ENCODE measurements around the gene SLFN11. TPM values are rescaled to one million over a fixed set of nuclear protein-coding genes. Genes with fewer than 3 reads are reported as not detected.

The SLFN11 gene
- total and polyA plus RNA-seq, 9 of the 15 experiments (the other 6 are each of a cell fraction or from before 2014, with no cell fraction given), result 0.04 to 0.21 TPM; not detected in 7

GRCh38 chr17:35342276-35342675 is 31.1 kb downstream of the SLFN11 start (continued):
- no peak for TF ChIP-seq ZNF3 (CRISPR knock-in tag; IDR thresholded peaks at IDR 0.05)
- no peak for TF ChIP-seq MTA1 (IDR thresholded peaks at IDR 0.05; ENCODE audit: borderline replicate concordance)
- TF ChIP-seq MCM3 (IDR thresholded peaks at IDR 0.05), result no peak

- intact Hi-C loops (cut with micrococcal nuclease), result no loop called here
- Histone ChIP-seq H3K79me2 (ENCODE audit: control insufficient read depth, insufficient read depth, low read length) (no peaks in the 10 kb centered on the region), H3K27me3 (ENCODE audit: control insufficient read depth in 2 of 2, insufficient read depth in 2 of 2, low read length in 2 of 2) (peaks cover 7 to 17% of the 10 kb centered on the region in 2 experiments; a peak in 4 of 5 replicates), H3K4me1 (replicated peaks in 1 of 2; ENCODE audit: control insufficient read depth in 2 of 2, insufficient read depth in 2 of 2, low read length in 2 of 2) (no peaks in the 10 kb centered on the region; a peak in 1 of 5 replicates), H3K9me3 (replicated peaks; ENCODE audit: control insufficient read depth, insufficient read depth, low read depth, low read length) (no peaks in the 10 kb centered on the region), H3K9me1 (ENCODE audit: control insufficient read depth, insufficient read depth, low read length) (no peaks in the 10 kb centered on the region), H3K36me3 (ENCODE audit: control insufficient read depth, insufficient read depth, low read length) (no peaks in the 10 kb centered on the region), H3K4me3 (no peak overlapping the region), H3K4me2 (ENCODE audit: insufficient read depth, low read length) (no peak overlapping the region), H4K20me1 (replicated peaks; ENCODE audit: control insufficient read depth, insufficient read depth, low read length) (no peaks in the 10 kb centered on the region), H2AFZ (ENCODE audit: low read depth, low read length) (no peak overlapping the region), H3K9ac (ENCODE audit: insufficient read depth in 1 of 2, low read depth in 2 of 2, low read length in 2 of 2) (no peak overlapping the region), H3K27ac (ENCODE audit: extremely low read depth, low read depth, low read length) (no peak overlapping the region)
- BruUV-seq (replicated peaks), result no TSS peak
- ChIA-PET POLR2A (no interaction called here), CTCF (ENCODE audit: low intra/inter-chr PET ratio) (no interaction called here)
- no peak for ATAC-seq
- in situ Hi-C loops (cut with MboI), result no loop called here
- FAIRE-seq, result no peak
- no peak for DNase-seq (ENCODE audit: extremely low read depth in 1 of 4, low spot score in 3 of 4)
- 0% methylated on average over 5 of the region's 5 CpGs for WGBS (ENCODE audit: insufficient coverage, low coverage, missing lambda C conversion rate)
- TF ChIP-seq, protein P1, sequence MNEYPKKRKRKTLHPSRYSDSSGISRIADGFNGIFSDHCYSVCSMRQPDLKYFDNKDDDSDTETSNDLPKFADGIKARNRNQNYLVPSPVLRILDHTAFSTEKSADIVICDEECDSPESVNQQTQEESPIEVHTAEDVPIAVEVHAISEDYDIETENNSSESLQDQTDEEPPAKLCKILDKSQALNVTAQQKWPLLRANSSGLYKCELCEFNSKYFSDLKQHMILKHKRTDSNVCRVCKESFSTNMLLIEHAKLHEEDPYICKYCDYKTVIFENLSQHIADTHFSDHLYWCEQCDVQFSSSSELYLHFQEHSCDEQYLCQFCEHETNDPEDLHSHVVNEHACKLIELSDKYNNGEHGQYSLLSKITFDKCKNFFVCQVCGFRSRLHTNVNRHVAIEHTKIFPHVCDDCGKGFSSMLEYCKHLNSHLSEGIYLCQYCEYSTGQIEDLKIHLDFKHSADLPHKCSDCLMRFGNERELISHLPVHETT (CRISPR knock-in tag; conservative IDR thresholded peaks at IDR 0.05 in 1 of 2, IDR thresholded peaks at IDR 0.05 in 1 of 2), result no peak
- TF ChIP-seq ZNF23 (CRISPR knock-in tag; IDR thresholded peaks at IDR 0.05) (no peak), FOXA1 (IDR thresholded peaks at IDR 0.05; ENCODE audit: borderline replicate concordance) (no peak), ZNF780A (CRISPR knock-in tag; IDR thresholded peaks at IDR 0.05) (no peak), HNRNPL (IDR thresholded peaks at IDR 0.05; ENCODE audit: low read depth, low read length) (no peak), NFYB (IDR thresholded peaks at IDR 0.05; ENCODE audit: extremely low read depth, insufficient read length) (no peak), ZEB2 (IDR thresholded peaks at IDR 0.05) (no peak), CSDE1 (IDR thresholded peaks at IDR 0.05) (no peak), KLF13 (tag; IDR thresholded peaks at IDR 0.05; ENCODE audit: borderline replicate concordance, low read depth) (no peak), PPARD (CRISPR knock-in tag; IDR thresholded peaks at IDR 0.05) (no peak), SMAD2 (IDR thresholded peaks at IDR 0.05; ENCODE audit: low read depth, low read length) (no peak), ZNF121 (CRISPR knock-in tag; conservative IDR thresholded peaks at IDR 0.05) (no peak), RBBP5 (IDR thresholded peaks at IDR 0.05; ENCODE audit: borderline replicate concordance, insufficient read depth, low read length, poor library complexity, severe bottlenecking) (no peak), TCF3 (CRISPR knock-in tag; IDR thresholded peaks at IDR 0.05) (no peak)
- TF ChIP-seq, protein P2, sequence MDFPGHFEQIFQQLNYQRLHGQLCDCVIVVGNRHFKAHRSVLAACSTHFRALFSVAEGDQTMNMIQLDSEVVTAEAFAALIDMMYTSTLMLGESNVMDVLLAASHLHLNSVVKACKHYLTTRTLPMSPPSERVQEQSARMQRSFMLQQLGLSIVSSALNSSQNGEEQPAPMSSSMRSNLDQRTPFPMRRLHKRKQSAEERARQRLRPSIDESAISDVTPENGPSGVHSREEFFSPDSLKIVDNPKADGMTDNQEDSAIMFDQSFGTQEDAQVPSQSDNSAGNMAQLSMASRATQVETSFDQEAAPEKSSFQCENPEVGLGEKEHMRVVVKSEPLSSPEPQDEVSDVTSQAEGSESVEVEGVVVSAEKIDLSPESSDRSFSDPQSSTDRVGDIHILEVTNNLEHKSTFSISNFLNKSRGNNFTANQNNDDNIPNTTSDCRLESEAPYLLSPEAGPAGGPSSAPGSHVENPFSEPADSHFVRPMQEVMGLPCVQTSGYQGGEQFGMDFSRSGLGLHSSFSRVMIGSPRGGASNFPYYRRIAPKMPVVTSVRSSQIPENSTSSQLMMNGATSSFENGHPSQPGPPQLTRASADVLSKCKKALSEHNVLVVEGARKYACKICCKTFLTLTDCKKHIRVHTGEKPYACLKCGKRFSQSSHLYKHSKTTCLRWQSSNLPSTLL (IDR thresholded peaks at IDR 0.05), result no peak
These were observed 31.9 kb downstream of the SLFN11 start for GRCh38 chr17:35341411-35341992.

All from K562 (cell line).